A673 (cell line): Measurements from ENCODE around the gene ACAD11. TPM values are rescaled to one million over a fixed set of nuclear protein-coding genes. Genes with fewer than 3 reads are reported as not detected.

ENCODE experiments used
- BruUV-seq: library from RNA; stranded (reverse); fragments of 400-500 nt; replicated peaks from 2 replicates; lab custom pipeline; 2021; lab: Mats Ljungman, UMichigan
- CTCF ChIA-PET: fragments of 300-600 bp; sonication (Branson Sonifier 250); formaldehyde crosslinking; loops from one replicate; lab custom pipeline; 2022; ENCODE audit warnings: antibody characterized with exemption; lab: Charles Lee
- POLR2A ChIA-PET: fragments of 300-600 bp; sonication (Branson Sonifier 250); formaldehyde crosslinking; loops from one replicate; lab custom pipeline; 2022; ENCODE audit warnings: antibody characterized with exemption; ENCODE audit not compliant: low non-redundant PET; lab: Charles Lee
- DNase-seq: peaks from one replicate; pipeline ENCODE4 v3.0.0-alpha.2; 2015; ENCODE audit warnings: low spot score
- H3K27ac ChIP-seq: fragments of 200-600 bp; sonication (generic); 2 replicates; pipeline ENCODE4 v1.5.1; 2016; ENCODE audit warnings: mixed run types, low read depth, mild to moderate bottlenecking, mixed read lengths, antibody characterized with exemption, low read length; ENCODE audit not compliant: poor library complexity, severe bottlenecking
- H3K27me3 ChIP-seq: fragments of 200-600 bp; sonication (generic); replicated peaks from 2 replicates; pipeline ENCODE4 v1.6.1; 2017; ENCODE audit warnings: mixed run types, low read depth, mild to moderate bottlenecking, mixed read lengths, antibody characterized with exemption, low read length; ENCODE audit not compliant: insufficient read depth, poor library complexity
- H3K36me3 ChIP-seq: fragments of 200-600 bp; sonication (generic); 2 replicates; pipeline ENCODE4 v1.6.1; 2016; ENCODE audit warnings: mixed run types, mild to moderate bottlenecking, mixed read lengths, antibody characterized with exemption, low read length; ENCODE audit not compliant: insufficient read depth, poor library complexity, severe bottlenecking
- H3K4me1 ChIP-seq: fragments of 200-600 bp; sonication (generic); 2 replicates; pipeline ENCODE4 v1.6.1; 2017; ENCODE audit warnings: mixed run types, mild to moderate bottlenecking, mixed read lengths, antibody characterized with exemption, low read length; ENCODE audit not compliant: insufficient read depth, poor library complexity, severe bottlenecking
- H3K4me3 ChIP-seq: fragments of 200-600 bp; sonication (generic); 2 replicates; pipeline ENCODE4 v1.5.1; 2016; ENCODE audit warnings: low read depth, mixed run types, mild to moderate bottlenecking, mixed read lengths, low read length; ENCODE audit not compliant: poor library complexity, severe bottlenecking
- H3K9me3 ChIP-seq: fragments of 200-600 bp; sonication (generic); 2 replicates; pipeline ENCODE4 v1.6.1; 2016; ENCODE audit warnings: mixed run types, low read depth, mild to moderate bottlenecking, mixed read lengths, antibody characterized with exemption, low read length; ENCODE audit not compliant: poor library complexity, severe bottlenecking
- EZH2 ChIP-seq: fragments of 200-600 bp; sonication (generic); IDR thresholded peaks from 2 replicates; pipeline ENCODE4 v1.6.1; 2017; ENCODE audit warnings: borderline replicate concordance, low read depth, mild to moderate bottlenecking, mixed read lengths, antibody characterized with exemption, low read length; ENCODE audit not compliant: poor library complexity, severe bottlenecking
- intact Hi-C: fragments of 100-400 bp; cut with micrococcal nuclease; formaldehyde crosslinking; loops from one replicate; pipeline ENCODE4 v1.10.0; 2022; ENCODE audit not compliant: unreplicated experiment
- total RNA-seq: library from RNA; stranded (reverse); gene quantifications from 2 replicates; pipeline ENCODE4 v1.2.3, GENCODE V29; 2021
- TF ChIP-seq, protein P1 (sequence below): fragments of 300-800, 200-600 bp; sonication (generic); conservative IDR thresholded peaks from 2 replicates; pipeline ENCODE4 v1.5.1; 2017; ENCODE audit warnings: low read depth, mild to moderate bottlenecking, antibody characterized with exemption, low read length, moderate library complexity, mixed read lengths

The ACAD11 gene
- total RNA-seq, 1 experiment from 2014 or later: 10.4 TPM

DNA sequence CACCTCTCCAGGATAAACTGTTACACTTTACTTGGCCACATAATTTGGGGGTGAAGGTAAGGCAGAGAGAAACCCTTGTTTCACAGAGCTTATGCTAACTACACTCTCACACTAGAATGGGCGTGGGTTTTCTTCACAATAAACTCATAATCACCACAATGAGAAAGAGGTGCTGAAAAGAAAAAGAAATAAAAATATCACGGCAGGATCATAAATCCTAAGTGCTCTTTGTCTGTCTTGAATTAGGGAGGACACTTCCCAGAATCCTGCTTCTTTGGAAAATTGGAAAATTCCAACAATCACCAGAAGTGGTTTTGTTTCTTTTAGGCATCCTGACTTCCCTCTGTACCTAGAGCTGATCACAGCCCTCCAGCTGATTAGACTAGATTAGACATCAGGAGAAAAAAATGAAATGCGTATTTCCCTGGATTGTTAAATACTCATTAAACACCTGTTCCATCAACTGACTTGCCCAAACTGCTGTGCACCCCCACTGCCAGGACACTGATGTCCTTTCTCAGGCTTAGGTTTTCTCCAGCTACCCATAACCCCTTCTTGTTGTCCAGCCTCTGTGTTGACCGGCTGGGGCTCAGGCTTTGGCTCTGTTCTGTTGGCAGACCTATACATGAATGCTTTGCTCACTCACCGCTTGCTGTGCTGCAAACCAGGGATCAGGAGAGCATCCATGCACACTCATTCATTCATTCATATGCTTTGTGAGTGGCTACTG lies 104.1 kb downstream of the ACAD11 start:
- CTCF ChIA-PET: no interaction called here
- Histone ChIP-seq H3K27me3 (no peaks in the 10 kb centered on the region), H3K9me3 (no peaks in the 10 kb centered on the region), H3K4me1 (peaks cover under 1% of the 10 kb centered on the region), H3K27ac (no peak overlapping the region), H3K4me3 (no peak overlapping the region), H3K36me3 (no peaks in the 10 kb centered on the region)
- no peak for DNase-seq
- no peak for TF ChIP-seq EZH2
- TF ChIP-seq, protein P1, sequence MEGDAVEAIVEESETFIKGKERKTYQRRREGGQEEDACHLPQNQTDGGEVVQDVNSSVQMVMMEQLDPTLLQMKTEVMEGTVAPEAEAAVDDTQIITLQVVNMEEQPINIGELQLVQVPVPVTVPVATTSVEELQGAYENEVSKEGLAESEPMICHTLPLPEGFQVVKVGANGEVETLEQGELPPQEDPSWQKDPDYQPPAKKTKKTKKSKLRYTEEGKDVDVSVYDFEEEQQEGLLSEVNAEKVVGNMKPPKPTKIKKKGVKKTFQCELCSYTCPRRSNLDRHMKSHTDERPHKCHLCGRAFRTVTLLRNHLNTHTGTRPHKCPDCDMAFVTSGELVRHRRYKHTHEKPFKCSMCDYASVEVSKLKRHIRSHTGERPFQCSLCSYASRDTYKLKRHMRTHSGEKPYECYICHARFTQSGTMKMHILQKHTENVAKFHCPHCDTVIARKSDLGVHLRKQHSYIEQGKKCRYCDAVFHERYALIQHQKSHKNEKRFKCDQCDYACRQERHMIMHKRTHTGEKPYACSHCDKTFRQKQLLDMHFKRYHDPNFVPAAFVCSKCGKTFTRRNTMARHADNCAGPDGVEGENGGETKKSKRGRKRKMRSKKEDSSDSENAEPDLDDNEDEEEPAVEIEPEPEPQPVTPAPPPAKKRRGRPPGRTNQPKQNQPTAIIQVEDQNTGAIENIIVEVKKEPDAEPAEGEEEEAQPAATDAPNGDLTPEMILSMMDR: no peak
- POLR2A ChIA-PET: no interaction called here
- no TSS peak for BruUV-seq
- intact Hi-C loops: no loop called here

DNA sequence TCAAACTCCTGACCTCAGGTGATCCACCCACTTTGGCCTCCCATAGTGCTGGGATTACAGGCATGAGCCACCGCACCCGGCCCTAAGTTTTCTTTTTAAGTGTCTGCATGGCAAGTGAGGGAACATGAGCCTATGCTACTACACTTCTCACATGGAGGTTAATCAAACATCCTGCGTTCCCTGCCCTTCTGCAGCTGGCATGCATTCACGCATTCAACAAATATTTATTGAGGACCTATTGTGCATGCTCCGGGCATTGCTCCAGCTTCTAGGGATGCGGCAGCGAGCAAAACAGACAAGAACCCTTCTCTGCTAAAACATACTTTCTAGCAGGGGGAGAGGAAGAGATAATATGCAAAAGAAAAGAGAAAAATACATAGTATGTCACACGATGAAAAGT lies 105.2 kb downstream of the ACAD11 start:
- CTCF ChIA-PET: no interaction called here
- no peak overlapping the region for H3K4me3 ChIP-seq
- POLR2A ChIA-PET: no interaction called here

DNA sequence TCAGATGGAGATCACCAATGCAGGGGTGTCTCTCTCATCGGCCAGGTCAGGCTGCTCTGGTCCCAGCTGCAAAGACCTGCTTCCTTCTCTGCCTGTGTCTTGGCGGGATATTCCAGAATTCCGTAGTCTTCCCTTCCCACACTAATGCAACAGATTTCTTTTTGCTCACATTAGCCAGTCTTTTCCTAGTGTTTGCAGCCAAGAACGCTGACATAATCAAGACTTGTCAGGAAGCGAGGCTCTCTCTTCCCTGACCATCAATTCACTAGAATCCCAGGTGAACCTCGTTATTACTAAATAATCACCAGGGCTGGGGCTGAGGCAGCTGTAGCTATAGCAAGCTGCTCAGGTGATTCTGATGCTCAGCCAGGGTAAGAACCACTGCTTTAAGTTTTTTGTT lies 105.8 kb downstream of the ACAD11 start:
- H3K9me3 ChIP-seq: no peaks in the 10 kb centered on the region
- H3K36me3 ChIP-seq: no peaks in the 10 kb centered on the region
- no TSS peak for BruUV-seq
- H3K4me1 ChIP-seq: peaks cover 4% of the 10 kb centered on the region
- no peak for TF ChIP-seq EZH2
- TF ChIP-seq, protein P1: no peak
- no peaks in the 10 kb centered on the region for H3K27me3 ChIP-seq
- H3K4me3 ChIP-seq: no peak overlapping the region
- no peak overlapping the region for H3K27ac ChIP-seq
- DNase-seq: no peak
- POLR2A ChIA-PET: no interaction called here
- intact Hi-C loops: no loop called here
- CTCF ChIA-PET: no interaction called here

More for the DNA sequence above, 105.2 kb downstream of the ACAD11 start:
- no peak for DNase-seq
- no peak for TF ChIP-seq EZH2
- TF ChIP-seq, protein P1: no peak
- Histone ChIP-seq H3K27ac (no peak overlapping the region), H3K36me3 (no peaks in the 10 kb centered on the region), H3K4me1 (peaks cover 4% of the 10 kb centered on the region), H3K9me3 (no peaks in the 10 kb centered on the region), H3K27me3 (no peaks in the 10 kb centered on the region)
- intact Hi-C loops: no loop called here
- BruUV-seq: no TSS peak
